Immature natural killer cell (primary cell): ENCODE measurements around the gene ZNF467. TPM values are rescaled to one million over a fixed set of nuclear protein-coding genes. Genes with fewer than 3 reads are reported as not detected.
A peak's percentile ranks its signal among the peaks of the same experiment; 100 is the strongest.

Experiments
- DNase-seq, 3 donors: peaks; one replicate each; pipeline ENCODE4 v3.0.0; 2022; ENCODE audit warnings: mixed read lengths in 1 of 3
- H3K27ac Mint-ChIP-seq, 6 donors: one replicate each; pipeline ENCODE4 v1.8.0; 2020; ENCODE audit warnings: mixed read lengths in 6 of 6, mild to moderate bottlenecking in 5 of 6, inconsistent platforms in 4 of 6, moderate library complexity in 3 of 6
- H3K27me3 Mint-ChIP-seq, 3 donors: one replicate each; pipeline ENCODE4 v1.8.0; 2020 to 2021; ENCODE audit warnings: low read depth in 3 of 3, mild to moderate bottlenecking in 3 of 3, mixed read lengths in 3 of 3, moderate library complexity in 3 of 3, inconsistent platforms in 1 of 3
- H3K36me3 Mint-ChIP-seq, 3 donors: one replicate each; pipeline ENCODE4 v1.8.0; 2020; ENCODE audit warnings: mixed read lengths in 3 of 3, inconsistent platforms in 2 of 3, mild to moderate bottlenecking in 2 of 3
- H3K4me1 Mint-ChIP-seq, 2 donors: one replicate each; pipeline ENCODE4 v1.8.0; 2020; ENCODE audit warnings: inconsistent platforms in 2 of 2, mild to moderate bottlenecking in 2 of 2, mixed read lengths in 2 of 2, moderate library complexity in 1 of 2
- H3K4me3 Mint-ChIP-seq, 5 donors: one replicate each; pipeline ENCODE4 v1.8.0; 2020; ENCODE audit warnings: mild to moderate bottlenecking in 5 of 5, mixed read lengths in 5 of 5, inconsistent platforms in 3 of 5, moderate library complexity in 3 of 5
- H3K9me3 Mint-ChIP-seq, 6 donors: one replicate each; pipeline ENCODE4 v1.8.0; 2020; ENCODE audit warnings: mild to moderate bottlenecking in 6 of 6, mixed read lengths in 6 of 6, inconsistent platforms in 4 of 6, moderate library complexity in 3 of 6
- polyA plus RNA-seq, 3 donors: library from polyadenylated mRNA; unstranded; fragments of 300-500 nt; fragmentation: Illumina TruSeq; gene quantifications; one replicate each; pipeline ENCODE4 v1.2.3, GENCODE V29; 2021

ZNF467 gene
- polyA plus RNA-seq, 3 donors from 2014 or later: 1.5 to 2.3 TPM; not detected in 1

- H3K27ac Mint-ChIP-seq: no peak overlapping the region
- no peak for DNase-seq
- peaks cover 0 to 11% (median 3%) of the 10 kb centered on the region in 3 donors for H3K27me3 Mint-ChIP-seq
- H3K4me1 Mint-ChIP-seq: peaks cover 20 to 22% of the 10 kb centered on the region in 2 donors
- H3K36me3 Mint-ChIP-seq: peaks cover 9 to 20% (median 13%) of the 10 kb centered on the region in 3 donors
- H3K9me3 Mint-ChIP-seq: no peaks in the 10 kb centered on the region
- H3K4me3 Mint-ChIP-seq: no peak overlapping the region
Measured at GRCh38 chr7:149724661-149725425, 48.5 kb downstream of the ZNF467 start.

- H3K27me3 Mint-ChIP-seq: peaks cover 2 to 11% (median 3%) of the 10 kb centered on the region in 3 donors
- H3K27ac Mint-ChIP-seq: peak overlapping the region in 1 of 6 donors; percentile 45
- DNase-seq: no peak
- peaks cover 23 to 26% of the 10 kb centered on the region in 2 donors for H3K4me1 Mint-ChIP-seq
- no peak overlapping the region for H3K4me3 Mint-ChIP-seq
- H3K36me3 Mint-ChIP-seq: peaks cover 9 to 20% (median 13%) of the 10 kb centered on the region in 3 donors
- H3K9me3 Mint-ChIP-seq: no peaks in the 10 kb centered on the region
Measured at GRCh38 chr7:149723795-149724495, 49.4 kb downstream of the ZNF467 start.

DNA sequence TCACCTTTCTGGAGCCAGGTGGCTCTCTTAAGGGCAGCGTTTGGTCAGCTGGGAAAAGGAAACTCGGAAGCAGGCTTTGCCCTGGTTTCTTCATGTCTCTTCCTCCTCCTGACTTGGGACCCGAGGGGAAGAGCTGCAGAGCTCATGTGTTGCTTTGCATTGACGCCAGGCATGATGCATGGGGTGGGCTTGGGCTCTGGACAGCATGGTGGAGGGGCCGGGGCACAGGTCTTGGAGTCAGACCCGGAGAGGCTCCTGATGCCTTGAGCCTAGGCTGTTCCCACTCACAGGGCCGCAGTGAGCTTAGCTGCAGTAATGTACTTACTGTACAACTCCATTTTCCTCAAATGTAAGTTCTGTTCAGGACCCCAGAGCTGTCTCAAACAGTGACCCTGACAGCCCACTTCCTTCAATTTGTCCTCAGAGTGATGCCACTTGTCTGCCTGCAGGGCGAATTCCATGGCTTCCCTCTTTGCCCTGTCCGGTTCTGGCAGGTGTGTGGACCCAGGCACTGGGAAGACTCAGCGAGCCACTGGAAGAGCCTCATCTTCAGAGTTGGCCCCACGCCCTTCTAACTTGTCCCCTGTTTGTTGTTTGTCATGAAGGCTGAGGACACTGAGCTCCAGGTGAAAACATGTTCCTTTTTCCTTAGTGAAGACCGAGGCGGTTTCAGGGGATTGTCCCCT is 50.2 kb downstream of the ZNF467 start:
- Mint-ChIP-seq H3K27me3 (peaks cover 2 to 11% (median 3%) of the 10 kb centered on the region in 3 donors), H3K4me3 (no peak overlapping the region), H3K4me1 (peaks cover 23 to 26% of the 10 kb centered on the region in 2 donors), H3K36me3 (peaks cover 9 to 20% (median 13%) of the 10 kb centered on the region in 3 donors), H3K27ac (peak overlapping the region in 1 of 6 donors; percentile 45), H3K9me3 (no peaks in the 10 kb centered on the region)
- no peak for DNase-seq

DNA sequence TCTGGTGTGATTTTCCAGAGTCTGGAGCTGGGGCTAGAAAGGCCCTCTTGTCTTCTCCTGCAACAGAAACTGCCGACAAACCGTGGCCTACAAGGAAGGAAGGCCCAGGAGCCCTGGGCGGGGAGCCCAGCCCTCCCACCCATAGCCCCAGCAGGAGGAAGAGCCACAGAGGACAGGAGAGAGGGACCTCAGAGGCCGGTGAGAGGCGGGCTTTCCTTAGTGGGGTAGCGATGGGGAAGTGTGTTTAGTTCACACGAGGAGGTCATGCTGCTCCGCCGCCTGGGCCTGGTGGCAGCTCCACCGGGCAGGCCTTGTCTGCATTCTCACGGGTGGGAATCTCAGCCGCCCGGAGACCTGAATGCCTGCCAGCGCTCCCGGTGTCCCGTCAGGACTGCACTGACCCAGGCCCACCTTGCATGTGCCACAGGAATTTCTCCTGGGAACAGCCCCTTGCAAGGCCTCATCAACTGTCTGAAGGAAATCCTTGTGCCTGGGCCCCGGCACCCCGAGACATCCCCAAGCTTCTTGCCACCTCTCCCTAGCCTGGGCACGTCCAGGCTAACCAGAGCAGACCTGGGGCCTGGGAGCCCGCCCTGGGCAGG is 50.9 kb downstream of the ZNF467 start:
- H3K36me3 Mint-ChIP-seq: peaks cover 9 to 17% (median 13%) of the 10 kb centered on the region in 3 donors
- H3K4me3 Mint-ChIP-seq: no peak overlapping the region
- H3K27ac Mint-ChIP-seq: no peak overlapping the region
- H3K27me3 Mint-ChIP-seq: peaks cover 2 to 9% (median 3%) of the 10 kb centered on the region in 3 donors
- H3K4me1 Mint-ChIP-seq: peaks cover 23 to 26% of the 10 kb centered on the region in 2 donors
- no peaks in the 10 kb centered on the region for H3K9me3 Mint-ChIP-seq
- DNase-seq: no peak

DNA sequence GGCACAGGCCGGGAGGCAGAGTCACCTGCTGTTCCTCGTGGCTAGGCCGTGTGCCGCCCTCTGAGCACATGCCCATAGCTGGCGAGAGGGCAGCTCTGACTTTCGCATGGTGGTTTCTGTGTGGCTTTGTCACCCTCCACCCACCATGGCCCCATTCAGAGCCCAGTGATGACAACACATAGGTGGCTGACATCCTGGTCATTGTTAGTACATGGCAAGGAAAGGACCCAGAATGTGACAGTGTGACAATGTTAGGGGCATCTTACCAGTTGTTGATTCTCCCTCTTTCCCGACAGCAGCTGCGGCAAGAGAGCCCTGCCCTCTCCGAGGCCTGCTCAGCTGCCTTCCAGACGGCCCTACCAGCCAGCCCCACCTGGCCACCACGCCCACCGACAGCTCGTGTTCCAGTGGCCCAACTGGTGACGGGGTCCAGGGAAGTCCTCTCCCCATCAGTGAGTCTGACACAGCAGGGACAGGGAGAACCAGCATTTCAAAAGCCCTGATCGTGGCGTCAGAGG is 52.2 kb downstream of the ZNF467 start:
- Mint-ChIP-seq H3K4me1 (peaks cover 29 to 30% of the 10 kb centered on the region in 2 donors), H3K27me3 (peaks cover 3 to 9% (median 5%) of the 10 kb centered on the region in 3 donors), H3K9me3 (no peaks in the 10 kb centered on the region), H3K27ac (peak overlapping the region in 5 of 6 donors; percentile 72 to 87 (median 85)), H3K4me3 (peak overlapping the region in 4 of 5 donors; percentile 68 to 74 (median 68)), H3K36me3 (peaks cover 4 to 10% (median 9%) of the 10 kb centered on the region in 3 donors)
- DNase-seq: peak; percentile 62 to 67 (median 66)

- peak overlapping the region; percentile 63 to 87 (median 84) for H3K27ac Mint-ChIP-seq
- H3K36me3 Mint-ChIP-seq: peaks cover 4 to 10% (median 9%) of the 10 kb centered on the region in 3 donors
- peak overlapping the region; percentile 40 to 74 (median 68) for H3K4me3 Mint-ChIP-seq
- peak; percentile 65 to 73 (median 70) for DNase-seq
- H3K9me3 Mint-ChIP-seq: no peaks in the 10 kb centered on the region
- peaks cover 36% of the 10 kb centered on the region in 2 donors for H3K4me1 Mint-ChIP-seq
- peaks cover 3 to 9% (median 6%) of the 10 kb centered on the region in 3 donors for H3K27me3 Mint-ChIP-seq
Measured at GRCh38 chr7:149720372-149721083, 52.9 kb downstream of the ZNF467 start.

- Mint-ChIP-seq H3K9me3 (no peaks in the 10 kb centered on the region), H3K4me1 (peaks cover 41 to 42% of the 10 kb centered on the region in 2 donors), H3K27me3 (peaks cover 3 to 12% (median 8%) of the 10 kb centered on the region in 3 donors), H3K27ac (peak overlapping the region in 4 of 6 donors; percentile 42 to 87 (median 86)), H3K36me3 (peaks cover 4 to 10% (median 9%) of the 10 kb centered on the region in 3 donors), H3K4me3 (peak overlapping the region in 4 of 5 donors; percentile 40 to 74 (median 68))
- peak in 1 of 3 donors; percentile 12 for DNase-seq
Measured at GRCh38 chr7:149719912-149720335, 53.5 kb downstream of the ZNF467 start.

DNA sequence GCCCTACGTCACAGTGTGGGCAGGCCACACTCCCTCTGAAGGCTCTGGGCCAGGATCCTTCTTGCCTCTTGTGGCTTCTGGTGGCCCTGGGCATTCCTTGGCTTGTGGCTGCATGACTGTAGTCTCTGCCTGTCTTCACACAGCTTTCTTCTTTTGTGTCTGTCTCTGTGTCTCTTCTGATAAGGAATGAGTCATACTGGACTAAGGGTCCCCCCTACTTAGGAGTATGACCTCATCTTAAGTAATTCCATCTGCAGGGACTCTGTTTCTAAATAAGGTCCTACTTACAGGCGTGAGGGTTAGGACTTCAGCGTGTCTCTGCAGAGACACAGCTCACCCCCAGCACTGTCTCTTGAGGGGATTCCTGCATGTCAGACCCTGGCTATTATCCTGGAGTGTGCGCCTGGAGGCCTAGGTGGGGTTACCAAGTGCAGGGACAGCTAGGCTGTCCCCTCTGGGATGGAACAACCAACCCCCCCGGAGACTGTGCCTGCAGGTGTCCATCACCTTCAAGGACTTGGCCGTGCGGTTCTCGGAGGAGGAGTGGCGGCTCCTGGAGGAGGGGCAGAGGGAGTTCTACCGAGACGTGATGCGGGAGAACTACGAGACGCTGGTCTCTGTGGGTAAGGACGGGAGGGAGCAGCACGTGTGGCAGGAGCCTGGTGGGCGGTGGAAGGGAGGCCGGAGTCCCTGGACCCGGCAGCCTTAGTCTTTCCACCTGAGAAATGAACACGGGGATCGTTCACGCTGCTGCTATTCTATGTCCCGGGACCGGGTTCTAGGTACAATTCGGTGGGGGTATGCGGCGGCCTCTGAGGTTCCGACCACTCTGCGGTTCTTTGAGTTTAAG is 54.1 kb downstream of the ZNF467 start:
- Mint-ChIP-seq H3K27ac (peak overlapping the region in 2 of 6 donors; percentile 7 to 12), H3K4me1 (peaks cover 42% of the 10 kb centered on the region in 2 donors), H3K27me3 (peaks cover 3 to 12% (median 8%) of the 10 kb centered on the region in 3 donors), H3K36me3 (peaks cover 4 to 10% (median 9%) of the 10 kb centered on the region in 3 donors), H3K4me3 (no peak overlapping the region), H3K9me3 (no peaks in the 10 kb centered on the region)
- DNase-seq: no peak

- peaks cover 42 to 45% of the 10 kb centered on the region in 2 donors for H3K4me1 Mint-ChIP-seq
- peak overlapping the region in 3 of 6 donors; percentile 20 to 69 (median 31) for H3K27ac Mint-ChIP-seq
- peaks cover 3 to 12% (median 8%) of the 10 kb centered on the region in 3 donors for H3K27me3 Mint-ChIP-seq
- peaks cover 4 to 10% (median 9%) of the 10 kb centered on the region in 3 donors for H3K36me3 Mint-ChIP-seq
- H3K9me3 Mint-ChIP-seq: no peaks in the 10 kb centered on the region
- no peak overlapping the region for H3K4me3 Mint-ChIP-seq
- no peak for DNase-seq
Measured at GRCh38 chr7:149718730-149719049, 54.7 kb downstream of the ZNF467 start.

DNA sequence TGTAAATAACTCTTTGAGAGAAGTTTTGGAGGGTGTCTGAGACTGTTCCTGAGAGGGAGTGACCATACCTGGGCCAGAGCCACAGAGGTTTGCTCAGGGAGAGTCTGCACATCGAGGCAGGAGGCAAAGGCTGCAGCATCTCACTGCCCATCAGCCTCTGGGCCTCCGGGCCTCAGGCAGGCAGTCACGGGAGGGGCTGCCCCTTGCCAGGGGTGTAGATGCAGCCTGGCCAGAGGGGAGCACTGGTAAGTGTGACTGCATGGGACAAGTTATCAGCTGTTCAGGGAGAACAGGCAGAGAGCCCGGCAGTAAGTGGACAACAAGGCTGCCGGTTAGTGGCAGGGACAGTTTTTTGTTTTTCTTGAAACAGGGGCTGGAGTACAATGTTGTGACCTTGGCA is 55.9 kb downstream of the ZNF467 start:
- peaks cover 3 to 17% (median 8%) of the 10 kb centered on the region in 3 donors for H3K27me3 Mint-ChIP-seq
- H3K4me1 Mint-ChIP-seq: peaks cover 42 to 45% of the 10 kb centered on the region in 2 donors
- DNase-seq: no peak
- no peaks in the 10 kb centered on the region for H3K9me3 Mint-ChIP-seq
- H3K36me3 Mint-ChIP-seq: peaks cover 4 to 6% (median 5%) of the 10 kb centered on the region in 3 donors
- H3K4me3 Mint-ChIP-seq: no peak overlapping the region
- H3K27ac Mint-ChIP-seq: peak overlapping the region in 4 of 6 donors; percentile 17 to 78 (median 57)

DNA sequence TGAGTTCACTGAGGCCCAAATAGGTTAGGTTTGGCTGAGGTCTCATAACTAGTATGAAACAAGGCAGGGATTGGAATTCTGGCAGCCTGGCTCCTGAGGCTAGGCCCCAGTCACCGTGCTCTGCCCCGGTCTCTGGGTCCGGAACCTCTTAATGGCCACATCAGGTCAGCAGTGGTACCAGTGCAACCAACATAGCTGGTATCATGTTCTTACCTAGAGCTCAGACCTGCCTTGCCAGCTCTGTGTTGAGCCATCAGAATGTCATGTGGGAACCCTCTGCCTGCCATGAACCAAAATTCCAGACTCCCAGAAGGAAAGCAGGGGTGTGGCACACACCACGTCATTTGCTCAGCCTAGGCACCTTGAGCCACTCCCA is 56.5 kb downstream of the ZNF467 start:
- H3K27me3 Mint-ChIP-seq: peaks cover 3 to 15% (median 8%) of the 10 kb centered on the region in 3 donors
- no peaks in the 10 kb centered on the region for H3K9me3 Mint-ChIP-seq
- H3K4me3 Mint-ChIP-seq: peak overlapping the region in 4 of 5 donors; percentile 15 to 86 (median 54)
- peaks cover 40 to 45% of the 10 kb centered on the region in 2 donors for H3K4me1 Mint-ChIP-seq
- no peak for DNase-seq
- peaks cover 4 to 6% (median 5%) of the 10 kb centered on the region in 3 donors for H3K36me3 Mint-ChIP-seq
- peak overlapping the region; percentile 45 to 92 (median 77) for H3K27ac Mint-ChIP-seq
